Kidney (tissue), 14 donors: ENCODE data around the gene YKT6. TPM values are rescaled to one million over a fixed set of nuclear protein-coding genes. Genes with fewer than 3 reads are reported as not detected.

Source experiments
- DNase-seq, 5 donors: peaks; one replicate each; pipeline ENCODE4 v3.0.0-alpha.2; 2013 to 2020
- FAIRE-seq: peaks from 2 replicates; lab custom pipeline; 2012; peaks lifted over from hg19 to GRCh38; lab: Jason Lieb, UNC
- H3K27ac ChIP-seq, 2 donors: one replicate each; pipeline ENCODE4 v1.7.0; 2013; ENCODE audit warnings: low read depth in 2 of 2, low read length in 2 of 2, inconsistent platforms in 1 of 2
- H3K27me3 ChIP-seq: one replicate; pipeline ENCODE4 v1.7.1; 2013; ENCODE audit warnings: low read length, inconsistent platforms; ENCODE audit not compliant: control insufficient read depth, insufficient read depth
- H3K36me3 ChIP-seq, 3 donors: one replicate each; pipeline versions ENCODE4 v1.7.0 to v1.7.1; 2013; ENCODE audit warnings: low read length in 3 of 3, control low read depth in 1 of 3, inconsistent platforms in 1 of 3; ENCODE audit not compliant: insufficient read depth in 3 of 3, control insufficient read depth in 2 of 3
- H3K4me1 ChIP-seq, 3 donors: one replicate each; pipeline versions ENCODE4 v1.7.0 to v1.7.1; 2013; ENCODE audit warnings: low read length in 3 of 3, inconsistent platforms in 1 of 3, low read depth in 1 of 3; ENCODE audit not compliant: control insufficient read depth in 2 of 3, insufficient read depth in 2 of 3
- H3K4me3 ChIP-seq, 3 donors: one replicate each; pipeline versions ENCODE4 v1.7.0 to v1.8.1; 2013; ENCODE audit warnings: low read length in 3 of 3, control low read depth in 1 of 3, inconsistent platforms in 1 of 3
- H3K9ac ChIP-seq, 3 donors: one replicate each; pipeline versions ENCODE4 v1.7.0 to v1.7.1; 2013; ENCODE audit warnings: low read length in 3 of 3, control low read depth in 1 of 3, inconsistent platforms in 1 of 3
- H3K9me3 ChIP-seq, 3 donors: one replicate each; pipeline versions ENCODE4 v1.7.0 to v1.7.1; 2013; ENCODE audit warnings: low read length in 3 of 3, control low read depth in 1 of 3, inconsistent platforms in 1 of 3; ENCODE audit not compliant: control insufficient read depth in 2 of 3, insufficient read depth in 1 of 3
- intact Hi-C: fragments of 100-400 bp; cut with DNase I; formaldehyde crosslinking; loops from one replicate; pipeline ENCODE4 v1.11.1; 2022
- polyA plus RNA-seq: library from polyadenylated mRNA; stranded (reverse); fragments of 350-450 nt; fragmentation: Illumina TruSeq; extraction: RNeasy Lipid Tissue Mini Kit (QIAGEN cat#74804); gene quantifications from one replicate; pipeline ENCODE4 v1.2.3, GENCODE V29; 2014; ENCODE audit warnings: low read depth, low replicate concordance; ENCODE audit not compliant: insufficient read depth
- total RNA-seq: library from RNA; stranded (reverse); fragmentation: NEBNext Ultra II Directional; extraction: Animal tissue kit (Norgen Biotek cat#: 25700); gene quantifications from one replicate; pipeline ENCODE4 v1.2.1, GENCODE V29; 2021
- TF ChIP-seq, protein P1 (sequence below): IDR thresholded peaks from 3 replicates; pipeline ENCODE4 v1.5.1; 2012; ENCODE audit warnings: mild to moderate bottlenecking, moderate library complexity, borderline replicate concordance; ENCODE audit not compliant: insufficient read depth; ENCODE audit errors: extremely low read depth
- donor health status: control.
- donor health status: control.
- donor health status: control.
- donor health status: control.
- donor health status: control.
- donor health status: DM: yes; HTN: yes; CAD: no.
- donor health status: Normal renal cell carcinoma (clear cell type).

The YKT6 gene
- total and polyA plus RNA-seq, 2 donors from 2014 or later, result 53.2 to 60.2 TPM

DNA sequence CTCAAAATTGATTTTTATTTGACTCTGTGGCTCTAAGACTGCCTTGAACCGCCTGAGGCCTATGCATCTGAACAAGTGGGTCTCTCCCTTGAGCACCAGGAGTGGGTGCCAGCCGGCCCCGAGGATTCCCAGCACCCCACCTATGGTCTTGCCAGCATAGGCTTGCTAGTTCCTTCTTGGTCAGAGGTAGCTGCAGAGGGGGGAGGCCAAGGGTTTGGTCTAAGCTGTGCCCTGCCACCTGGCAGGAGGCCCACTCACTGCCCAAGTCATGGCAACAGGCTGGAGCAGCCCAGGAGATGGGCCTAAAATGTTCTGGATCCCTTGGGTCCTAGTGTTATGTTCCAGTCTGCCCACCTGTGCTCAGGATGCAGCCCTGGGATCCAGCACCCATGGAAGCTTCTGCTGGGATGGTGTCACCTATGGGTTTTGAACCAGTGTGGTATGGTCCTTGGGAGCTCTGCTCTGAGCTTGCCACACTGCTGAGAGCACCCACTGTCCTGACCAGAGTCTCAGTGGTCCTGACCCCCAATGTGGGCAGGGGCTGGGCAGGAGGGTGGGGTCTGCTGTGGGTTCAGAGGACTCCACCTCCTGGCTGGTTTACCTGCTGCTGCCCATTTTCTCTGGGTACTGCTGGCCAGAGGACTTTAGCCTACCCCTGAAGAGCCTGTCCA lies 12.6 kb downstream of the YKT6 start:
- Histone ChIP-seq H3K4me3 (no peak overlapping the region), H3K9me3 (no peaks in the 10 kb centered on the region), H3K9ac (no peak overlapping the region), H3K36me3 (peaks cover 5 to 37% (median 21%) of the 10 kb centered on the region in 3 donors), H3K4me1 (no peaks in the 10 kb centered on the region), H3K27me3 (no peaks in the 10 kb centered on the region), H3K27ac (no peak overlapping the region)
- TF ChIP-seq, protein P1, sequence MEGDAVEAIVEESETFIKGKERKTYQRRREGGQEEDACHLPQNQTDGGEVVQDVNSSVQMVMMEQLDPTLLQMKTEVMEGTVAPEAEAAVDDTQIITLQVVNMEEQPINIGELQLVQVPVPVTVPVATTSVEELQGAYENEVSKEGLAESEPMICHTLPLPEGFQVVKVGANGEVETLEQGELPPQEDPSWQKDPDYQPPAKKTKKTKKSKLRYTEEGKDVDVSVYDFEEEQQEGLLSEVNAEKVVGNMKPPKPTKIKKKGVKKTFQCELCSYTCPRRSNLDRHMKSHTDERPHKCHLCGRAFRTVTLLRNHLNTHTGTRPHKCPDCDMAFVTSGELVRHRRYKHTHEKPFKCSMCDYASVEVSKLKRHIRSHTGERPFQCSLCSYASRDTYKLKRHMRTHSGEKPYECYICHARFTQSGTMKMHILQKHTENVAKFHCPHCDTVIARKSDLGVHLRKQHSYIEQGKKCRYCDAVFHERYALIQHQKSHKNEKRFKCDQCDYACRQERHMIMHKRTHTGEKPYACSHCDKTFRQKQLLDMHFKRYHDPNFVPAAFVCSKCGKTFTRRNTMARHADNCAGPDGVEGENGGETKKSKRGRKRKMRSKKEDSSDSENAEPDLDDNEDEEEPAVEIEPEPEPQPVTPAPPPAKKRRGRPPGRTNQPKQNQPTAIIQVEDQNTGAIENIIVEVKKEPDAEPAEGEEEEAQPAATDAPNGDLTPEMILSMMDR, result no peak
- FAIRE-seq (no peak), DNase-seq (peak in 1 of 5 donors; percentile 63)
- intact Hi-C loops, result no loop called here

DNA sequence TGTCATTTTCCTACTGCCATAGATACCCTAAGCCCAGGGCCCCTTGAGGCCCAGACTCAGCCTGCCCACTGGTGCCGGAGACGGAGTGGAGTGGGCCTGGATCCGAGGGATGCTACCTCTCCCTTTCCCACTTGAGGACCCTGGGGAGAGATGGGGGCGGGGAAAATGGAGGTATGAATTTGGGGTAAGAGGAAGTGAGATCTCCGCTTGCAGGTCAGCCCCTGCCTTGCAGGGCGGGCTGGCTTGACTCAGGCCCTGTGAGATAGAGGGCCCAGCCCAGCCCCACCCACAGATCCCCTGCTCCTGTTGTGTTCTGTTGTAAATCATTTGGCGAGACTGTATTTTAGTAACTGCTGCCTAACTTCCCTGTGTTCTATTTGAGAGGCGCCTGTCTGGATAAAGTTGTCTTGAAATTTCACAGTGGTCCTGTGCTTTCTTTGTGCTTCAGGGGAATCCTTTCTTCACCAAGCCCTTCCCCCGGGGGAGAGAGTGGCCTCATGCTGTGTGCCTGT lies 13.2 kb downstream of the YKT6 start:
- FAIRE-seq (no peak), DNase-seq (peak in 1 of 5 donors; percentile 49)
- intact Hi-C loops, result no loop called here
- Histone ChIP-seq H3K9me3 (peaks cover 0 to under 1% (median 0%) of the 10 kb centered on the region in 3 donors), H3K36me3 (peaks cover 4 to 32% (median 17%) of the 10 kb centered on the region in 3 donors), H3K4me1 (no peaks in the 10 kb centered on the region), H3K27me3 (no peaks in the 10 kb centered on the region), H3K9ac (no peak overlapping the region), H3K4me3 (no peak overlapping the region), H3K27ac (no peak overlapping the region)
- TF ChIP-seq, protein P1, result no peak

DNA sequence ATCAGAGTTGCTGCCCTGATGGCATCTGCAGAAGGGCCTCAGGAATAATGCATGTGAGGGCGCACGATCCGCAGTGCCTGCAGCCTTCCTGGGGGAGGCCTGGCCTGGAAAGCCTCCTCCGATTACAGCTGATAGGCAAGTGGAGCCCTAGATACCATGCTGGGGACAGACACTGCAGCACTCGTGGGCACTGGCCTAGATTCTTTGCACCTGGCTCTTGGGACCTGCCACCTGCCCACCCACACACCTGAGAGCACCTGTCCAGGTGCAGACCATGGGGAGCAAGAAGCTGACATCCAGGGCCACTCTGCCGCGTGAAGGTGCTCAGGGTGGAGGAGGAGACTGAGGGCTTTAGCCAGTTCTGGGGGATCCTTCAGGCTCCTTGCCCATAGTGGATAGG lies 14.8 kb downstream of the YKT6 start:
- DNase-seq, result peak in 2 of 5 donors; percentile 39 to 45
- TF ChIP-seq, protein P1, result no peak
- Histone ChIP-seq H3K27ac (no peak overlapping the region), H3K9ac (no peak overlapping the region), H3K36me3 (peaks cover 0 to 18% (median 11%) of the 10 kb centered on the region in 3 donors), H3K27me3 (no peaks in the 10 kb centered on the region), H3K4me1 (no peaks in the 10 kb centered on the region), H3K4me3 (no peak overlapping the region), H3K9me3 (peaks cover 0 to 3% (median 0%) of the 10 kb centered on the region in 3 donors)
- no peak for FAIRE-seq
- intact Hi-C loops, result no loop called here
